H9 (cell line): Measurements from ENCODE around the gene PCCA. TPM values are rescaled to one million over a fixed set of nuclear protein-coding genes. Genes with fewer than 3 reads are reported as not detected.

Experiments
- DNase-seq: peaks from one replicate; pipeline ENCODE4 v3.0.0-alpha.2; 2017
- H2AFZ ChIP-seq: one replicate; pipeline ENCODE4 v1.6.1; 2013; ENCODE audit warnings: mild to moderate bottlenecking, low read length, control low read depth, moderate library complexity
- H2AK5ac ChIP-seq: 2 replicates; pipeline ENCODE4 v1.6.1; 2013; ENCODE audit warnings: low read length, control low read depth, mixed read lengths; ENCODE audit not compliant: insufficient read length
- H2BK120ac ChIP-seq: one replicate; pipeline ENCODE4 v1.6.1; 2013; ENCODE audit warnings: low read depth, mild to moderate bottlenecking, low read length, control low read depth, inconsistent platforms; ENCODE audit not compliant: poor library complexity, severe bottlenecking
- H2BK12ac ChIP-seq: 2 replicates; pipeline ENCODE4 v1.6.1; 2013; ENCODE audit warnings: low read length, control low read depth, mixed read lengths, low read depth; ENCODE audit not compliant: insufficient read length
- H2BK15ac ChIP-seq: 2 replicates; pipeline ENCODE4 v1.6.1; 2013; ENCODE audit warnings: low read depth, low read length, control low read depth
- H2BK20ac ChIP-seq: one replicate; pipeline ENCODE4 v1.6.1; 2013; ENCODE audit warnings: low read depth, mild to moderate bottlenecking, low read length, control low read depth, inconsistent platforms; ENCODE audit not compliant: poor library complexity, severe bottlenecking
- H2BK5ac ChIP-seq: 2 replicates; pipeline ENCODE4 v1.6.1; 2013; ENCODE audit warnings: low read length, control low read depth, mixed read lengths; ENCODE audit not compliant: insufficient read length
- H3K14ac ChIP-seq: 2 replicates; pipeline ENCODE4 v1.6.1; 2013; ENCODE audit warnings: low read length, control low read depth; ENCODE audit not compliant: insufficient read depth
- H3K18ac ChIP-seq: 2 replicates; pipeline ENCODE4 v1.6.1; 2013; ENCODE audit warnings: low read depth, mild to moderate bottlenecking, mixed read lengths, low read length, control low read depth; ENCODE audit not compliant: insufficient read length
- H3K23ac ChIP-seq: 2 replicates; pipeline ENCODE4 v1.6.1; 2013; ENCODE audit warnings: low read length, control low read depth, mixed read lengths, low read depth; ENCODE audit not compliant: insufficient read length
- H3K23me2 ChIP-seq: 2 replicates; pipeline ENCODE4 v1.6.1; 2013; ENCODE audit warnings: low read depth, mild to moderate bottlenecking, mixed read lengths, low read length, control low read depth; ENCODE audit not compliant: insufficient read length, poor library complexity, severe bottlenecking
- H3K27ac ChIP-seq: 2 replicates; pipeline ENCODE4 v1.5.1; 2013; ENCODE audit warnings: low read length, control low read depth, mixed read lengths, low read depth; ENCODE audit not compliant: insufficient read length
- H3K27me3 ChIP-seq: 2 replicates; pipeline ENCODE4 v1.6.1; 2013; ENCODE audit warnings: low read length, control low read depth, inconsistent platforms; ENCODE audit not compliant: insufficient read depth
- H3K4ac ChIP-seq: 2 replicates; pipeline ENCODE4 v1.6.1; 2013; ENCODE audit warnings: low read depth, mild to moderate bottlenecking, control low read depth, inconsistent platforms, low read length, moderate library complexity
- H3K4me1 ChIP-seq: 2 replicates; pipeline ENCODE4 v1.6.1; 2013; ENCODE audit warnings: low read length, control low read depth, inconsistent platforms; ENCODE audit not compliant: insufficient read depth
- H3K4me2 ChIP-seq: 2 replicates; pipeline ENCODE4 v1.6.1; 2013; ENCODE audit warnings: low read length, control low read depth, mixed read lengths; ENCODE audit not compliant: insufficient read length, insufficient read depth
- H3K56ac ChIP-seq: 2 replicates; pipeline ENCODE4 v1.6.1; 2013; ENCODE audit warnings: low read depth, mild to moderate bottlenecking, mixed read lengths, low read length, control low read depth; ENCODE audit not compliant: insufficient read length
- H3K79me1 ChIP-seq: 2 replicates; pipeline ENCODE4 v1.6.1; 2013; ENCODE audit warnings: low read depth, mild to moderate bottlenecking, moderate library complexity, low read length, control low read depth, inconsistent platforms; ENCODE audit not compliant: insufficient read depth, poor library complexity, severe bottlenecking
- H3K79me2 ChIP-seq: 2 replicates; pipeline ENCODE4 v1.6.1; 2013; ENCODE audit warnings: low read length, control low read depth, inconsistent platforms; ENCODE audit not compliant: insufficient read depth
- H3K9ac ChIP-seq: 2 replicates; pipeline ENCODE4 v1.6.1; 2013; ENCODE audit warnings: low read length, control low read depth, mixed read lengths; ENCODE audit not compliant: insufficient read length; ENCODE audit errors: extremely low read depth
- H3K9me3 ChIP-seq: one replicate; pipeline ENCODE4 v1.6.1; 2013; ENCODE audit warnings: low read depth, low read length, inconsistent platforms; ENCODE audit not compliant: control insufficient read depth
- H3T11ph ChIP-seq: one replicate; pipeline ENCODE4 v1.6.1; 2013; ENCODE audit warnings: mild to moderate bottlenecking, low read length, control low read depth, inconsistent platforms
- H4K20me1 ChIP-seq: one replicate; pipeline ENCODE4 v1.6.1; 2013; ENCODE audit not compliant: control insufficient read depth, insufficient read length, insufficient read depth
- H4K5ac ChIP-seq: 2 replicates; pipeline ENCODE4 v1.6.1; 2013; ENCODE audit warnings: low read depth, mild to moderate bottlenecking, mixed read lengths, low read length, control low read depth; ENCODE audit not compliant: insufficient read length
- H4K8ac ChIP-seq: replicated peaks from 2 replicates; pipeline ENCODE4 v1.6.1; 2013; ENCODE audit warnings: low read length, control low read depth, mixed read lengths, low read depth; ENCODE audit not compliant: insufficient read length
- H4K91ac ChIP-seq: 2 replicates; pipeline ENCODE4 v1.6.1; 2013; ENCODE audit warnings: low read depth, mild to moderate bottlenecking, moderate library complexity, mixed read lengths, low read length, control low read depth; ENCODE audit not compliant: insufficient read length
- H3K27ac Mint-ChIP-seq, 3 experiments: 2 replicates in 2 of 3; 3 replicates in 1 of 3; pipeline ENCODE4 v1.8.0; 2020 to 2021; ENCODE audit warnings: mixed read lengths in 3 of 3, mild to moderate bottlenecking in 1 of 3, moderate library complexity in 1 of 3
- H3K27me3 Mint-ChIP-seq: 2 replicates; pipeline ENCODE4 v1.8.0; 2021; ENCODE audit warnings: low read depth, mild to moderate bottlenecking, moderate library complexity, mixed read lengths
- H3K36me3 Mint-ChIP-seq, 3 experiments: 2 replicates in 2 of 3; 3 replicates in 1 of 3; pipeline ENCODE4 v1.8.0; 2020 to 2021; ENCODE audit warnings: low read depth in 3 of 3, mixed read lengths in 3 of 3; ENCODE audit not compliant: insufficient read depth in 1 of 3
- H3K4me1 Mint-ChIP-seq, 2 experiments: 2 replicates each; pipeline ENCODE4 v1.8.0; 2020; ENCODE audit warnings: mixed read lengths in 2 of 2
- H3K4me3 Mint-ChIP-seq, 2 experiments: 2 replicates in 1 of 2; 3 replicates in 1 of 2; pipeline ENCODE4 v1.8.0; 2020 to 2021; ENCODE audit warnings: mild to moderate bottlenecking in 2 of 2, mixed read lengths in 2 of 2, moderate library complexity in 1 of 2
- H3K9me3 Mint-ChIP-seq, 2 experiments: 2 replicates in 1 of 2; 3 replicates in 1 of 2; pipeline ENCODE4 v1.8.0; 2020; ENCODE audit warnings: mild to moderate bottlenecking in 2 of 2, mixed read lengths in 2 of 2, moderate library complexity in 1 of 2
- CTCF ChIP-seq: fragments of 200-600 bp; sonication (generic); conservative IDR thresholded peaks from 3 replicates; pipeline ENCODE4 v1.8.0; 2021; ENCODE audit warnings: antibody characterized with exemption, mild to moderate bottlenecking
- WGBS: extraction: QIAGEN DNeasy Blood & Tissue Kit; methylation state at CpG from one replicate; pipeline ENCODE4 v1.1.7; 2013; ENCODE audit warnings: missing lambda C conversion rate, low lambda C conversion rate, mixed read lengths; ENCODE audit not compliant: insufficient read length; ENCODE audit errors: extremely low coverage; 5-methylcytosine and 5-hydroxymethylcytosine counted together
- total RNA-seq: library from RNA; stranded (reverse); gene quantifications from 2 replicates; pipeline ENCODE4 v1.2.1, GENCODE V29; 2021

Gene PCCA
- total RNA-seq, 1 experiment from 2014 or later: 56.5 TPM

- peaks cover 12% of the 10 kb centered on the region for H3K4me1 ChIP-seq
- H3K9me3 Mint-ChIP-seq: no peaks in the 10 kb centered on the region
- no peak overlapping the region for H3T11ph ChIP-seq
- no peak overlapping the region for H3K4ac ChIP-seq
- no peak overlapping the region for H2BK20ac ChIP-seq
- H3K9me3 ChIP-seq: no peaks in the 10 kb centered on the region
- H2BK120ac ChIP-seq: peak overlapping the region; percentile 44
- H3K27me3 ChIP-seq: no peaks in the 10 kb centered on the region
- H3K4me2 ChIP-seq: no peak overlapping the region
- no peak overlapping the region for H3K14ac ChIP-seq
- no peaks in the 10 kb centered on the region for H3K27me3 Mint-ChIP-seq
- H2BK5ac ChIP-seq: no peak overlapping the region
- peaks cover 41 to 47% of the 10 kb centered on the region in 2 experiments for H3K4me1 Mint-ChIP-seq
- no peak overlapping the region for H2AFZ ChIP-seq
- H3K79me1 ChIP-seq: no peaks in the 10 kb centered on the region
- no peak for DNase-seq
- H4K5ac ChIP-seq: no peak overlapping the region
- H4K20me1 ChIP-seq: no peaks in the 10 kb centered on the region
- no peak overlapping the region for H3K27ac ChIP-seq
- no CpG with 5 or more reads among the region's 9 CpGs for WGBS
- H2BK15ac ChIP-seq: no peak overlapping the region
- peak overlapping the region; percentile 39 to 74 (median 54); a peak in 6 of 7 replicates for H3K27ac Mint-ChIP-seq
- peaks cover 0 to 8% (median 3%) of the 10 kb centered on the region in 3 experiments for H3K36me3 Mint-ChIP-seq
- peak; percentile 28; the same call in 1 of the 3 replicates for TF ChIP-seq CTCF
- H4K8ac ChIP-seq: no peak overlapping the region
- no peak overlapping the region for H2BK12ac ChIP-seq
- H3K56ac ChIP-seq: no peak overlapping the region
- H3K18ac ChIP-seq: no peak overlapping the region
- H3K79me2 ChIP-seq: no peaks in the 10 kb centered on the region
- no peak overlapping the region for H3K4me3 Mint-ChIP-seq
- no peak overlapping the region for H2AK5ac ChIP-seq
- no peak overlapping the region for H3K9ac ChIP-seq
- H3K23ac ChIP-seq: no peak overlapping the region
- no peaks in the 10 kb centered on the region for H3K23me2 ChIP-seq
- H4K91ac ChIP-seq: no peak overlapping the region
Measured at GRCh38 chr13:100442095-100442832, 353.4 kb downstream of the PCCA start.
